Measurements from ENCODE around the gene HERPUD2. TPM values are rescaled to one million over a fixed set of nuclear protein-coding genes. Genes with fewer than 3 reads are reported as not detected.
"Not testable (repeated sequence)": the region's sequence is repeated elsewhere in the genome, so short reads cannot be mapped to it uniquely, and the experiment has no call there.

The HERPUD2 gene
- total and polyA plus RNA-seq, 2 donors (not counting 1 experiment from before 2014, with no cell fraction given) = 32.5 to 49.4 TPM

- Histone ChIP-seq H2AFZ (ENCODE audit: low read length) (no peak overlapping the region), H3K4me2 (ENCODE audit: extremely low read depth, insufficient read depth, low read length) (no peak overlapping the region), H3K79me2 (ENCODE audit: control insufficient read depth, insufficient read depth, low read length) (peaks cover 10% of the 10 kb centered on the region), H3K27ac (ENCODE audit: insufficient read depth, low read length) (no peak overlapping the region), H3K36me3 (ENCODE audit: control insufficient read depth, insufficient read depth, low read length) (no peaks in the 10 kb centered on the region), H4K20me1 (ENCODE audit: control insufficient read depth, extremely low read depth, insufficient read depth, low read length) (no peaks in the 10 kb centered on the region), H3K27me3 (ENCODE audit: control insufficient read depth, insufficient read depth, low read length) (no peaks in the 10 kb centered on the region), H3K4me3 (replicated peaks in 1 of 4; ENCODE audit: control extremely low read depth in 1 of 4, insufficient read depth in 1 of 4, low read depth in 3 of 4, low read length in 4 of 4) (no peak overlapping the region), H3K9me3 (ENCODE audit: control insufficient read depth, insufficient read depth, low read depth, low read length) (no peaks in the 10 kb centered on the region), H3K9ac (ENCODE audit: insufficient read depth, low read length) (no peak overlapping the region), H3K4me1 (ENCODE audit: control insufficient read depth, extremely low read depth, insufficient read depth, low read length) (no peaks in the 10 kb centered on the region)
- no peak for DNase-seq (ENCODE audit: low read depth in 2 of 2)
- TF ChIP-seq EZH2 (IDR thresholded peaks at IDR 0.05; ENCODE audit: low read length, missing control alignments) (no peak), CTCF (conservative IDR thresholded peaks at IDR 0.05 in 1 of 2, IDR thresholded peaks at IDR 0.05 in 1 of 2; ENCODE audit: low read depth in 1 of 2, low read length in 2 of 2) (no peak)
These were observed 17.2 kb downstream of the HERPUD2 start for GRCh38 chr7:35677582-35678356.

- Histone ChIP-seq H3K4me1 (ENCODE audit: control insufficient read depth, extremely low read depth, insufficient read depth, low read length) (no peaks in the 10 kb centered on the region), H3K36me3 (ENCODE audit: control insufficient read depth, insufficient read depth, low read length) (no peaks in the 10 kb centered on the region), H3K9ac (ENCODE audit: insufficient read depth, low read length) (no peak overlapping the region), H3K27ac (ENCODE audit: insufficient read depth, low read length) (no peak overlapping the region), H4K20me1 (ENCODE audit: control insufficient read depth, extremely low read depth, insufficient read depth, low read length) (no peaks in the 10 kb centered on the region), H3K4me2 (ENCODE audit: extremely low read depth, insufficient read depth, low read length) (no peak overlapping the region), H3K9me3 (ENCODE audit: control insufficient read depth, insufficient read depth, low read depth, low read length) (no peaks in the 10 kb centered on the region), H3K27me3 (ENCODE audit: control insufficient read depth, insufficient read depth, low read length) (no peaks in the 10 kb centered on the region), H3K4me3 (replicated peaks in 1 of 4; ENCODE audit: control extremely low read depth in 1 of 4, insufficient read depth in 1 of 4, low read depth in 3 of 4, low read length in 4 of 4) (no peak overlapping the region), H3K79me2 (ENCODE audit: control insufficient read depth, insufficient read depth, low read length) (peaks cover 8% of the 10 kb centered on the region), H2AFZ (ENCODE audit: low read length) (no peak overlapping the region)
- TF ChIP-seq CTCF (conservative IDR thresholded peaks at IDR 0.05 in 1 of 2, IDR thresholded peaks at IDR 0.05 in 1 of 2; ENCODE audit: low read depth in 1 of 2, low read length in 2 of 2) = no peak
- TF ChIP-seq EZH2 (IDR thresholded peaks at IDR 0.05; ENCODE audit: low read length, missing control alignments) = no peak
- DNase-seq (ENCODE audit: low read depth in 2 of 2) = no peak
These were observed 18.7 kb downstream of the HERPUD2 start for GRCh38 chr7:35676211-35676610.

GRCh38 chr7:35670856-35671569, 23.9 kb downstream of the HERPUD2 start:
- Histone ChIP-seq H3K9me3 (ENCODE audit: control insufficient read depth, insufficient read depth, low read depth, low read length) (no peaks in the 10 kb centered on the region), H3K36me3 (ENCODE audit: control insufficient read depth, insufficient read depth, low read length) (peaks cover 3% of the 10 kb centered on the region), H2AFZ (ENCODE audit: low read length) (no peak overlapping the region), H3K4me1 (ENCODE audit: control insufficient read depth, extremely low read depth, insufficient read depth, low read length) (no peaks in the 10 kb centered on the region), H3K4me3 (replicated peaks in 1 of 4; ENCODE audit: control extremely low read depth in 1 of 4, insufficient read depth in 1 of 4, low read depth in 3 of 4, low read length in 4 of 4) (no peak overlapping the region), H3K79me2 (ENCODE audit: control insufficient read depth, insufficient read depth, low read length) (peaks cover 2% of the 10 kb centered on the region), H3K4me2 (ENCODE audit: extremely low read depth, insufficient read depth, low read length) (no peak overlapping the region), H3K27ac (ENCODE audit: insufficient read depth, low read length) (no peak overlapping the region), H3K27me3 (ENCODE audit: control insufficient read depth, insufficient read depth, low read length) (no peaks in the 10 kb centered on the region), H4K20me1 (ENCODE audit: control insufficient read depth, extremely low read depth, insufficient read depth, low read length) (no peaks in the 10 kb centered on the region), H3K9ac (ENCODE audit: insufficient read depth, low read length) (no peak overlapping the region)
- no peak for DNase-seq (ENCODE audit: low read depth in 2 of 2)
- TF ChIP-seq CTCF (conservative IDR thresholded peaks at IDR 0.05 in 1 of 2, IDR thresholded peaks at IDR 0.05 in 1 of 2; ENCODE audit: low read depth in 1 of 2, low read length in 2 of 2) (no peak), EZH2 (IDR thresholded peaks at IDR 0.05; ENCODE audit: low read length, missing control alignments) (no peak)

GRCh38 chr7:35660411-35660810, 34.5 kb downstream of the HERPUD2 start:
- not testable (repeated sequence) for H3K79me2 ChIP-seq (ENCODE audit: control insufficient read depth, insufficient read depth, low read length); H3K36me3 ChIP-seq (ENCODE audit: control insufficient read depth, insufficient read depth, low read length); H3K9me3 ChIP-seq (ENCODE audit: control insufficient read depth, insufficient read depth, low read depth, low read length); H3K27ac ChIP-seq (ENCODE audit: insufficient read depth, low read length); H2AFZ ChIP-seq (ENCODE audit: low read length); H3K9ac ChIP-seq (ENCODE audit: insufficient read depth, low read length); H4K20me1 ChIP-seq (ENCODE audit: control insufficient read depth, extremely low read depth, insufficient read depth, low read length); H3K4me2 ChIP-seq (ENCODE audit: extremely low read depth, insufficient read depth, low read length); DNase-seq (ENCODE audit: low read depth in 2 of 2); H3K27me3 ChIP-seq (ENCODE audit: control insufficient read depth, insufficient read depth, low read length); H3K4me3 ChIP-seq (replicated peaks in 1 of 4; ENCODE audit: control extremely low read depth in 1 of 4, insufficient read depth in 1 of 4, low read depth in 3 of 4, low read length in 4 of 4); H3K4me1 ChIP-seq (ENCODE audit: control insufficient read depth, extremely low read depth, insufficient read depth, low read length)
